NT2/D1 (cell line): ENCODE measurements around the gene SIAH3.
"Not testable (repeated sequence)": the region's sequence is repeated elsewhere in the genome, so short reads cannot be mapped to it uniquely, and the experiment has no call there.

Experiments
- SUZ12 ChIP-seq: IDR thresholded peaks from 2 replicates; pipeline ENCODE4 v1.6.1; 2011; ENCODE audit not compliant: insufficient read length, insufficient read depth; ENCODE audit errors: extremely low read depth
- YY1 ChIP-seq: IDR thresholded peaks from 2 replicates; pipeline ENCODE4 v1.6.1; 2011; ENCODE audit not compliant: insufficient read length, insufficient read depth
- ZNF274 ChIP-seq: IDR thresholded peaks from 2 replicates; pipeline ENCODE4 v1.6.1; 2011; ENCODE audit warnings: mild to moderate bottlenecking, low read depth, low read length

GRCh38 chr13:45756498-45756897 is 95.1 kb downstream of the SIAH3 start:
- TF ChIP-seq YY1, SUZ12, ZNF274: not testable (repeated sequence)
